MM.1S (cell line): ENCODE measurements around the gene KLC4.

Experiments used
- CTCF ChIP-seq: fragments of 300-600 bp; sonication (generic); IDR thresholded peaks from 2 replicates; pipeline ENCODE4 v1.5.1; 2016; ENCODE audit warnings: antibody characterized with exemption, low read length, mixed read lengths
- EZH2 ChIP-seq: fragments of 300-600 bp; sonication (generic); optimal IDR thresholded peaks from 2 replicates; pipeline ENCODE3; 2017; ENCODE audit warnings: low read depth, mild to moderate bottlenecking, antibody characterized with exemption, low read length, mixed read lengths
- EZH2phosphoT487 ChIP-seq: fragments of 300-600 bp; sonication (generic); IDR thresholded peaks from 2 replicates; pipeline ENCODE4 v1.6.1; 2018; ENCODE audit warnings: antibody characterized with exemption, low read length

- TF ChIP-seq EZH2 (no peak), CTCF (no peak), EZH2phosphoT487 (no peak)
Measured at GRCh38 chr6:43075670-43076463, 16.4 kb downstream of the KLC4 start, which contains the start of gene PTK7.
